NCI-H1105 (cell line): ENCODE data around the gene LAMB2.

Source experiments
- DNase-seq: peaks from one replicate; lab custom pipeline; 2025; lab: John Stamatoyannopoulos, UW

LAMB2 gene

DNA sequence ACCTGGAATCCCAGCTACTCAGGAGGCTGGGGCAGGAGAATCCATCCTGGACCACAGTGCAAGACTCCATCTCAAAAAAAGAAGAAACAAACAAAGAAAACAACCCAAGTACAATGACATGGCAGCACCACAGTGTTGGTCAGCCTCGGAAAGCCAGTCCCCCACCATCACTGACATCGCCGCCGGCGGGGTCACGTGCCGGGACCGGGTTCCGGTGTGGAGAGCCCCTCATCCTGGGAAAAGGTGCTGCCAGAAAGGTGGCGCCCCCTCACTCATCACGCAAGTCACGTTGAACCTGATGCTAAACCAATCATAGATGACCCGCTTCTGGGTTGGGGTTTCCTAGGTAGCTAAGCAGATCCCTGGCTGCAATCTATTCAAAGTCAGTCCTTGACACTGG lies 56.7 kb downstream of the LAMB2 start:
- no peak for DNase-seq
